HepG2 (cell line): Measurements from ENCODE around the gene PRMT5. TPM values are rescaled to one million over a fixed set of nuclear protein-coding genes. Genes with fewer than 3 reads are reported as not detected.

Source experiments
- ARHGAP35 ChIP-seq: sonication (generic); formaldehyde crosslinking; IDR thresholded peaks from 2 replicates; pipeline ENCODE4 v1.9.0; 2022; ENCODE audit warnings: mild to moderate bottlenecking, inconsistent platforms, moderate library complexity, missing genetic modification reagents, borderline replicate concordance
- BCL3 ChIP-seq: sonication (generic); formaldehyde crosslinking; IDR thresholded peaks from 2 replicates; pipeline ENCODE4 v1.5.1; 2020; ENCODE audit warnings: mild to moderate bottlenecking, missing genetic modification reagents, moderate library complexity
- IRX3 ChIP-seq: sonication (generic); formaldehyde crosslinking; IDR thresholded peaks from 2 replicates; pipeline ENCODE4 v1.8.1; 2023; ENCODE audit warnings: mild to moderate bottlenecking, low read depth, missing genetic modification reagents, borderline replicate concordance
- MIER2 ChIP-seq: IDR thresholded peaks from 2 replicates; pipeline ENCODE4 v1.6.1; 2016; ENCODE audit warnings: missing biosample characterization, missing genetic modification reagents
- PATZ1 ChIP-seq: sonication (generic); formaldehyde crosslinking; IDR thresholded peaks from 2 replicates; pipeline ENCODE4 v1.4.0; 2020; ENCODE audit warnings: missing genetic modification reagents
- PITX1 ChIP-seq: sonication (generic); formaldehyde crosslinking; IDR thresholded peaks from 2 replicates; pipeline ENCODE4 v1.5.1; 2020; ENCODE audit warnings: mild to moderate bottlenecking, missing genetic modification reagents
- POLR2AphosphoS5 ChIP-seq: IDR thresholded peaks from 2 replicates; pipeline ENCODE4 v1.6.1; 2012; ENCODE audit warnings: low read depth, low read length
- POLR2G ChIP-seq: fragments of 200-400 bp; formaldehyde crosslinking; IDR thresholded peaks from 2 replicates; pipeline ENCODE4 v1.6.1; 2018; ENCODE audit warnings: mild to moderate bottlenecking, low read depth, low read length, moderate library complexity
- RNF219 ChIP-seq: sonication (generic); formaldehyde crosslinking; IDR thresholded peaks from 2 replicates; pipeline ENCODE4 v1.5.0; 2020; ENCODE audit warnings: mild to moderate bottlenecking, missing genetic modification reagents
- THAP9 ChIP-seq: sonication (generic); formaldehyde crosslinking; IDR thresholded peaks from 2 replicates; pipeline ENCODE4; 2020; ENCODE audit warnings: missing genetic modification reagents, mild to moderate bottlenecking, borderline replicate concordance
- ZIK1 ChIP-seq: sonication (generic); formaldehyde crosslinking; IDR thresholded peaks from 2 replicates; pipeline ENCODE4 v1.5.0; 2020; ENCODE audit warnings: mild to moderate bottlenecking, low read depth, missing genetic modification reagents, borderline replicate concordance
- polyA plus RNA-seq, 8 experiments: library from polyadenylated mRNA; depleted of rRNA in 3 of 8; stranded (reverse) in 7 of 8; unstranded in 1 of 8; fragments of >200 nt; fragmentation: Illumina TruSeq in 4 of 8; extraction: Trizol in 4 of 8; gene quantifications; 2 replicates each; pipeline versions ENCODE4 v1.2.1 to v1.2.3, GENCODE V29; 2011 to 2016; ENCODE audit warnings: low read depth in 4 of 8, missing spikeins in 1 of 8, mixed read lengths in 1 of 8; ENCODE audit not compliant: insufficient read depth in 1 of 8
- total RNA-seq, 5 experiments: library from RNA; depleted of rRNA; stranded (reverse); fragments of >200 nt; fragmentation: Illumina TruSeq; extraction: Trizol; gene quantifications; 2 replicates each; pipeline ENCODE4 v1.2.3, GENCODE V29; 2016; ENCODE audit warnings: low read depth in 1 of 5
- TF ChIP-seq, protein P1 (sequence below): sonication (generic); formaldehyde crosslinking; conservative IDR thresholded peaks from 2 replicates; pipeline ENCODE4 v1.4.0; 2020; ENCODE audit warnings: missing genetic modification reagents
- TF ChIP-seq, protein P2 (sequence below): sonication (generic); formaldehyde crosslinking; IDR thresholded peaks from 2 replicates; pipeline ENCODE4 v1.4.0; 2020; ENCODE audit warnings: missing genetic modification reagents, low read depth, mild to moderate bottlenecking, borderline replicate concordance
- TF ChIP-seq, protein P3 (sequence below): IDR thresholded peaks from 2 replicates; pipeline ENCODE4 v1.6.1; 2016; ENCODE audit warnings: mild to moderate bottlenecking, missing biosample characterization, missing genetic modification reagents

The PRMT5 gene
- total and polyA plus RNA-seq, 2 of the 13 experiments (the other 11 are each of a cell fraction or from before 2014, with no cell fraction given): 210 to 354 TPM

DNA sequence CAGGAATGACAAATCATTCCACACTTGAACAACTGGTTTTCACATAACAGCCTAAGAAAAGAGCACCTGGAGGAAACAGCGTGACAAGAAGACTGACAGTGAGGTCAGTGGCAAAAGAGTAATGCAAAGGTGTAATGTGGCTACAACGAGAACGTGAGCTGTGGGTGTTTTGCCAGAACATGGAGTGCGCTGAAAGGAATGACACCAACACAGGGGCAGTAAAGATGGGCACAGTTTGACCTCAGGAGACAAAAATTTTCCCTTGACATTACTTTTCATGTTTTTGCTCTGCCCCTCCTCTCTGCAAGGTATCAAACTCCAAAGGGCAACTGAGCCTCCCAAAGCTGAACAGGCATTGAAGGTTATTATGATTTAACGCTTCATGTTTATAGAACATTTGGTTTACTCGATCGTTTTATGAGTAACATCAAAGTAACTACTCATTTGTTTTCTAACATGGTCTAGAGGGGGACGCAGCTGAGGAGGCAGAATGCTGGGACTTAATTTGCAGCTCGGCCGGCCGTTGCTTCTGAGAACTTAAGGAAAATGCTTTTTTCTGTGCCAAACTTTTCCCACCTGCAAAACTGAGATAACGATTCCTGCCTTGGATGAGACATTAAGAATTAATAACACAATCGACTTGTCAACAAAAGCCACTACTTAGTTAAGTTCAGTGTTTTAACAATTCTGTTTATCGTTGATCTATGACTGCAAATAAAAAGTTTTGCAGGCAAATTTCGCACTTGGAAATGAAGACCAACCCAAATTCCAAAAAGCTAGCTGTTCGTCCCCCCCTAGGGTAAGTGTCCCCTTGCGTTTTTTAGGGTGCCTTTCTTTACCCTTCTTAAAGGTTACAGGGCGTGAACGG is 26.8 kb upstream of the PRMT5 start (continued):
- TF ChIP-seq THAP9 (CRISPR knock-in tag) (no peak), BCL3 (CRISPR knock-in tag) (0 out of 2 replicates have a peak, but pooled peaks have one; percentile 27), POLR2G (no peak), RNF219 (CRISPR knock-in tag) (no peak), POLR2AphosphoS5 (peak; percentile 26; the same call in 1 of the 2 replicates), ARHGAP35 (CRISPR knock-in tag) (0 out of 2 replicates have a peak, but pooled peaks have one; percentile 5), MIER2 (CRISPR knock-in tag) (no peak), IRX3 (no peak), PATZ1 (CRISPR knock-in tag) (peak; percentile 34; the same call in 1 of the 2 replicates), PITX1 (CRISPR knock-in tag) (peak; percentile 52), ZIK1 (CRISPR knock-in tag) (peak; percentile 36; the same call in 1 of the 2 replicates)
- TF ChIP-seq, protein P1, sequence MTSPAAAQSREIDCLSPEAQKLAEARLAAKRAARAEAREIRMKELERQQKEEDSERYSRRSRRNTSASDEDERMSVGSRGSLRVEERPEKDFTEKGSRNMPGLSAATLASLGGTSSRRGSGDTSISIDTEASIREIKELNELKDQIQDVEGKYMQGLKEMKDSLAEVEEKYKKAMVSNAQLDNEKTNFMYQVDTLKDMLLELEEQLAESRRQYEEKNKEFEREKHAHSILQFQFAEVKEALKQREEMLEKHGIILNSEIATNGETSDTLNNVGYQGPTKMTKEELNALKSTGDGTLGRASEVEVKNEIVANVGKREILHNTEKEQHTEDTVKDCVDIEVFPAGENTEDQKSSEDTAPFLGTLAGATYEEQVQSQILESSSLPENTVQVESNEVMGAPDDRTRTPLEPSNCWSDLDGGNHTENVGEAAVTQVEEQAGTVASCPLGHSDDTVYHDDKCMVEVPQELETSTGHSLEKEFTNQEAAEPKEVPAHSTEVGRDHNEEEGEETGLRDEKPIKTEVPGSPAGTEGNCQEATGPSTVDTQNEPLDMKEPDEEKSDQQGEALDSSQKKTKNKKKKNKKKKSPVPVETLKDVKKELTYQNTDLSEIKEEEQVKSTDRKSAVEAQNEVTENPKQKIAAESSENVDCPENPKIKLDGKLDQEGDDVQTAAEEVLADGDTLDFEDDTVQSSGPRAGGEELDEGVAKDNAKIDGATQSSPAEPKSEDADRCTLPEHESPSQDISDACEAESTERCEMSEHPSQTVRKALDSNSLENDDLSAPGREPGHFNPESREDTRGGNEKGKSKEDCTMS (CRISPR knock-in tag): 0 out of 2 replicates have a peak, but pooled peaks have one; percentile 48
- TF ChIP-seq, protein P2, sequence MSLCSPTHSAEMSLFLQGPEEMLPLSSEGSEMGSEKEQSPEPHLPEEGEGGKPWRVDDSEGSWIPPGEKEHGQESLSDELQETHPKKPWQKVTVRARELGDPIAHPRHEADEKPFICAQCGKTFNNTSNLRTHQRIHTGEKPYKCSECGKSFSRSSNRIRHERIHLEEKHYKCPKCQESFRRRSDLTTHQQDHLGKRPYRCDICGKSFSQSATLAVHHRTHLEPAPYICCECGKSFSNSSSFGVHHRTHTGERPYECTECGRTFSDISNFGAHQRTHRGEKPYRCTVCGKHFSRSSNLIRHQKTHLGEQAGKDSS (CRISPR knock-in tag): 0 out of 2 replicates have a peak, but pooled peaks have one; percentile 21
- TF ChIP-seq, protein P3, sequence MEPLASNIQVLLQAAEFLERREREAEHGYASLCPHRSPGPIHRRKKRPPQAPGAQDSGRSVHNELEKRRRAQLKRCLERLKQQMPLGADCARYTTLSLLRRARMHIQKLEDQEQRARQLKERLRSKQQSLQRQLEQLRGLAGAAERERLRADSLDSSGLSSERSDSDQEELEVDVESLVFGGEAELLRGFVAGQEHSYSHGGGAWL (CRISPR knock-in tag): no peak
